GM12865 (cell line): ENCODE measurements around the gene SSRP1.
"Not testable (repeated sequence)": the region's sequence is repeated elsewhere in the genome, so short reads cannot be mapped to it uniquely, and the experiment has no call there.

Experiments used
- DNase-seq: peaks from one replicate; pipeline ENCODE4 v3.0.0; 2010; ENCODE audit warnings: low read depth
- H3K4me3 ChIP-seq: 2 replicates; pipeline ENCODE4 v1.5.1; 2011; ENCODE audit warnings: mild to moderate bottlenecking, low read depth, low read length, control low read depth
- CTCF ChIP-seq: IDR thresholded peaks from 2 replicates; pipeline ENCODE4 v1.5.1; 2011; ENCODE audit warnings: low read length, control low read depth, low read depth, inconsistent platforms; ENCODE audit not compliant: insufficient read depth; ENCODE audit errors: missing control alignments

SSRP1 gene

GRCh38 chr11:57303280-57303989 is 32.3 kb downstream of the SSRP1 start:
- DNase-seq, result no peak
- no peak overlapping the region for H3K4me3 ChIP-seq
- TF ChIP-seq CTCF, result no peak

- no peak for TF ChIP-seq CTCF
- no peak for DNase-seq
- no peak overlapping the region for H3K4me3 ChIP-seq
Measured at GRCh38 chr11:57302489-57302888, 33.2 kb downstream of the SSRP1 start.

- TF ChIP-seq CTCF, result no peak
- no peak for DNase-seq
- H3K4me3 ChIP-seq, result no peak overlapping the region
Measured at GRCh38 chr11:57301711-57302423, 33.8 kb downstream of the SSRP1 start.

- no peak for TF ChIP-seq CTCF
- H3K4me3 ChIP-seq, result no peak overlapping the region
- DNase-seq, result no peak
Measured at GRCh38 chr11:57300785-57301184, 34.9 kb downstream of the SSRP1 start.

- DNase-seq, result no peak
- no peak for TF ChIP-seq CTCF
- H3K4me3 ChIP-seq, result no peak overlapping the region
Measured at GRCh38 chr11:57299150-57299737, 36.4 kb downstream of the SSRP1 start.

- no peak for DNase-seq
- no peak for TF ChIP-seq CTCF
- no peak overlapping the region for H3K4me3 ChIP-seq
Measured at GRCh38 chr11:57297221-57297620, 38.5 kb downstream of the SSRP1 start.

GRCh38 chr11:57296205-57296604 is 39.5 kb downstream of the SSRP1 start:
- not testable (repeated sequence) for DNase-seq, H3K4me3 ChIP-seq
